PC-3 (cell line): ENCODE data around the gene DISC1. TPM values are rescaled to one million over a fixed set of nuclear protein-coding genes. Genes with fewer than 3 reads are reported as not detected.

Source experiments
- ATAC-seq: fragments of 200-7000 bp; cut with Tn5 transposase; 2 replicates; pipeline ENCODE4 v1.9.1; 2020; ENCODE audit warnings: mild to moderate bottlenecking, moderate library complexity
- BruUV-seq: library from RNA; stranded (reverse); fragments of 400-500 nt; replicated peaks from 2 replicates; lab custom pipeline; 2021; lab: Mats Ljungman, UMichigan
- CTCF ChIA-PET: fragments of 300-600 bp; sonication (Branson Sonifier 250); formaldehyde crosslinking; loops from one replicate; lab custom pipeline; 2022; ENCODE audit warnings: antibody characterized with exemption; lab: Charles Lee
- POLR2A ChIA-PET: fragments of 300-600 bp; sonication (Branson Sonifier 250); formaldehyde crosslinking; loops from one replicate; lab custom pipeline; 2022; ENCODE audit warnings: antibody characterized with exemption; ENCODE audit not compliant: unreplicated experiment; lab: Charles Lee
- DNase-seq: peaks from one replicate; pipeline ENCODE4 v3.0.0-alpha.2; 2015
- H2AFZ ChIP-seq: fragments of 300-600 bp; sonication (generic); 2 replicates; pipeline ENCODE4 v1.6.0; 2016; ENCODE audit warnings: antibody characterized with exemption, low read length
- H3F3A ChIP-seq: fragments of 300-600 bp; sonication (generic); one replicate; pipeline ENCODE4 v1.6.0; 2017; ENCODE audit warnings: antibody characterized with exemption, low read length, control low read depth, mild to moderate bottlenecking; ENCODE audit not compliant: unreplicated experiment
- H3K27ac ChIP-seq: fragments of 300-600 bp; sonication (generic); 2 replicates; pipeline ENCODE4 v1.5.1; 2016; ENCODE audit warnings: mild to moderate bottlenecking, low read length
- H3K27me3 ChIP-seq: fragments of 300-600 bp; sonication (generic); 2 replicates; pipeline ENCODE4 v1.6.1; 2016; ENCODE audit warnings: low read length, mixed read lengths
- H3K36me3 ChIP-seq: fragments of 300-600 bp; sonication (generic); 2 replicates; pipeline ENCODE4 v1.6.1; 2016; ENCODE audit warnings: low read depth, mixed run types, low read length, mixed read lengths
- H3K4me1 ChIP-seq: fragments of 300-600 bp; sonication (generic); 2 replicates; pipeline ENCODE4 v1.5.1; 2016; ENCODE audit warnings: low read length; ENCODE audit not compliant: insufficient read depth
- H3K4me2 ChIP-seq: fragments of 300-600 bp; sonication (generic); 2 replicates; pipeline ENCODE4 v1.6.0; 2016; ENCODE audit warnings: low read length
- H3K4me3 ChIP-seq: fragments of 300-600 bp; sonication (generic); 2 replicates; pipeline ENCODE4 v1.5.1; 2016; ENCODE audit warnings: mild to moderate bottlenecking, low read length, mixed read lengths
- H3K79me2 ChIP-seq: fragments of 300-600 bp; sonication (generic); 2 replicates; pipeline ENCODE4 v1.6.1; 2017; ENCODE audit warnings: low read length, mixed read lengths
- H3K9ac ChIP-seq: fragments of 300-600 bp; sonication (generic); 2 replicates; pipeline ENCODE4 v1.6.0; 2016; ENCODE audit warnings: mild to moderate bottlenecking, low read length
- H3K9me2 ChIP-seq: fragments of 300-600 bp; sonication (generic); replicated peaks from 2 replicates; pipeline ENCODE4 v1.6.1; 2016; ENCODE audit warnings: mixed run types, low read length, mixed read lengths
- H3K9me3 ChIP-seq: fragments of 300-600 bp; sonication (generic); 2 replicates; pipeline ENCODE4 v1.6.1; 2016; ENCODE audit warnings: low read length, mixed read lengths
- H4K20me1 ChIP-seq: fragments of 300-600 bp; sonication (generic); 2 replicates; pipeline ENCODE4 v1.6.1; 2016; ENCODE audit warnings: low read length, mixed read lengths
- EZH2 ChIP-seq: fragments of 300-600 bp; sonication (generic); IDR thresholded peaks from one replicate; pipeline ENCODE4 v1.6.1; 2017; ENCODE audit warnings: antibody characterized with exemption, mild to moderate bottlenecking, low read length; ENCODE audit not compliant: unreplicated experiment
- EZH2phosphoT487 ChIP-seq: fragments of 300-600 bp; sonication (generic); IDR thresholded peaks from 2 replicates; pipeline ENCODE4 v1.6.1; 2018; ENCODE audit warnings: mild to moderate bottlenecking, antibody characterized with exemption, low read length, borderline replicate concordance
- intact Hi-C: fragments of 100-400 bp; cut with micrococcal nuclease; formaldehyde crosslinking; loops from 2 replicates; pipeline ENCODE4 v1.9.0; 2023
- total RNA-seq: library from RNA; depleted of rRNA; stranded (reverse); fragments of >200 nt; gene quantifications from 2 replicates; pipeline ENCODE4 v1.2.3, GENCODE V29; 2014
- TF ChIP-seq, protein P1 (sequence below): fragments of 300-600 bp; sonication (generic); conservative IDR thresholded peaks from 2 replicates; pipeline ENCODE4 v1.5.1; 2017; ENCODE audit warnings: antibody characterized with exemption, low read depth, mild to moderate bottlenecking, low read length

Gene DISC1
- total RNA-seq, 1 experiment from 2014 or later: 3.4 TPM

DNA sequence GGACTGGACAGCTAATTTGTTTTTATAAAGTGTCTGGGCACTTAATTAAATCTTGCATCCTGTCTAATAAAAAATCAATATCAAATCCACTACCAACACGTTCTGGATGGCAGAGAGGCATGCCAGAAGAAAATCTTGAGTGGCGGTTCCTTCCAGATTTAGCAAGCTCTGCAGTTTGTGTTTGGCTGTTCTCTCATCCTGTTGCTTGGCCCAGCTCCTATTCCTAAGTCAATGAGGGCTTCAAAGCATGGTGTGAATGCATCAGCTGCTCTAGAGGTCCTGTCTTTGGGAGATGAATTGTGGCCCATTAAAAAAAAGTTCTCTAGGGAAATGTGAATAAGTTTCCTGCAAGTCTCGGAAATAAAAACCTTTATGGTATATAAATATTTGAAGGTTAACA lies 90.3 kb downstream of the DISC1 start:
- intact Hi-C loops: no loop called here

DNA sequence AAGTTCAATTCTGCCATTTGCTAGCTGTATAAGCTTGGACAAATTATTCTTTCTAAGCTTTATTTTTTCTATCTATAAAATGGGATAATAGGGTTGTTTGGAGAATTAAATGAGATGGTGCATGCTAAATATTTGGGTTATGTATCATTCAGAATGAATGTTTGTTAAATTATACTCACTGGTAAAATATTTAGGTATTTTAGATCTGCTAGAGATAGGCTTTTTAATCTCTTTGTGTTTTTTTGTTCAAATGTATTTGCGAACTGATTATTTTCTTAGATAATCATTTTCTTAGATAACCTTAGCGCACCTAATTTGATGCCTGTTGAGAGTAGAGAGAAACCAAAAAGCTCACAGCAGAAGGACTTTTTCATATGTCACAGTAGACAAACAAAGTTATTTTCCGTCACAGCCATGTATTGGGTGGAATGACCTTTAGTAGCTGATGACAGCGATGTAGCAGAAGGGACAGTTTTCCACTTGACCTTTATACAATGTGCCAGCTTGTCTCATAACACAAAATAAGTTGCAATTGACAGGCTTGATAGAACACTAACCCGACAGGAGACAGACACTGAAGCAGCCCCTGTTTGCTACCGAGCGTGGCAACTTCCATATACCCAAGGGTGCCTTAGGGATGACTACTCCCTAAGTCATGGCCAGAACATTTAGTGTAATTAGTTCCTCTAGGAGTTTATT lies 93.0 kb downstream of the DISC1 start:
- no TSS peak for BruUV-seq
- Histone ChIP-seq H4K20me1 (no peaks in the 10 kb centered on the region), H3K4me2 (peak overlapping the region; percentile 23), H3K4me1 (peaks cover 12% of the 10 kb centered on the region), H3K4me3 (no peak overlapping the region), H3K27ac (no peak overlapping the region), H3K79me2 (no peaks in the 10 kb centered on the region), H3K27me3 (no peaks in the 10 kb centered on the region), H3K9me2 (no peaks in the 10 kb centered on the region), H3K9ac (no peak overlapping the region), H3K9me3 (no peaks in the 10 kb centered on the region), H2AFZ (no peak overlapping the region), H3K36me3 (no peaks in the 10 kb centered on the region), H3F3A (no peaks in the 10 kb centered on the region)
- ChIA-PET POLR2A (interaction anchor here (0.5 kb wide), 1 partner anchor 76 kb away, joined by 3 read pairs; no protein-coding TSS in a partner anchor), CTCF (no interaction called here)
- peak; percentile 56 for DNase-seq
- peak; percentile 58 for ATAC-seq
- intact Hi-C loops: no loop called here
- TF ChIP-seq EZH2phosphoT487 (no peak), EZH2 (no peak)
- TF ChIP-seq, protein P1, sequence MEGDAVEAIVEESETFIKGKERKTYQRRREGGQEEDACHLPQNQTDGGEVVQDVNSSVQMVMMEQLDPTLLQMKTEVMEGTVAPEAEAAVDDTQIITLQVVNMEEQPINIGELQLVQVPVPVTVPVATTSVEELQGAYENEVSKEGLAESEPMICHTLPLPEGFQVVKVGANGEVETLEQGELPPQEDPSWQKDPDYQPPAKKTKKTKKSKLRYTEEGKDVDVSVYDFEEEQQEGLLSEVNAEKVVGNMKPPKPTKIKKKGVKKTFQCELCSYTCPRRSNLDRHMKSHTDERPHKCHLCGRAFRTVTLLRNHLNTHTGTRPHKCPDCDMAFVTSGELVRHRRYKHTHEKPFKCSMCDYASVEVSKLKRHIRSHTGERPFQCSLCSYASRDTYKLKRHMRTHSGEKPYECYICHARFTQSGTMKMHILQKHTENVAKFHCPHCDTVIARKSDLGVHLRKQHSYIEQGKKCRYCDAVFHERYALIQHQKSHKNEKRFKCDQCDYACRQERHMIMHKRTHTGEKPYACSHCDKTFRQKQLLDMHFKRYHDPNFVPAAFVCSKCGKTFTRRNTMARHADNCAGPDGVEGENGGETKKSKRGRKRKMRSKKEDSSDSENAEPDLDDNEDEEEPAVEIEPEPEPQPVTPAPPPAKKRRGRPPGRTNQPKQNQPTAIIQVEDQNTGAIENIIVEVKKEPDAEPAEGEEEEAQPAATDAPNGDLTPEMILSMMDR: no peak

More for the DNA sequence above, 90.3 kb downstream of the DISC1 start:
- ATAC-seq (no peak), DNase-seq (no peak)
- ChIA-PET POLR2A (no interaction called here), CTCF (no interaction called here)
- Histone ChIP-seq H2AFZ (no peak overlapping the region), H4K20me1 (no peaks in the 10 kb centered on the region), H3K27ac (no peak overlapping the region), H3K4me1 (peaks cover 12% of the 10 kb centered on the region), H3K9ac (no peak overlapping the region), H3K4me3 (no peak overlapping the region), H3K9me2 (no peaks in the 10 kb centered on the region), H3K36me3 (no peaks in the 10 kb centered on the region), H3K79me2 (no peaks in the 10 kb centered on the region), H3K9me3 (no peaks in the 10 kb centered on the region), H3K27me3 (no peaks in the 10 kb centered on the region), H3F3A (no peaks in the 10 kb centered on the region), H3K4me2 (no peak overlapping the region)
- TF ChIP-seq, protein P1: no peak
- no peak for TF ChIP-seq EZH2
- TF ChIP-seq EZH2phosphoT487: no peak
- no TSS peak for BruUV-seq
